Fibroblast of mammary gland (primary cell): Measurements from ENCODE around the gene LRRC1.

Source experiments
- DNase-seq: peaks from one replicate; pipeline ENCODE4 v3.0.0-alpha.2; 2010; ENCODE audit warnings: low read depth
- H3K4me3 ChIP-seq: 2 replicates; pipeline ENCODE4 v1.5.1; 2011; ENCODE audit warnings: low read depth, mild to moderate bottlenecking, low read length, moderate library complexity; ENCODE audit not compliant: control insufficient read depth
- CTCF ChIP-seq: conservative IDR thresholded peaks from 2 replicates; pipeline ENCODE4 v1.5.1; 2011; ENCODE audit warnings: low read depth, low read length, inconsistent platforms; ENCODE audit not compliant: control insufficient read depth, insufficient read depth

Gene LRRC1

GRCh38 chr6:53962646-53963045, 167.8 kb downstream of the LRRC1 start:
- no peak overlapping the region for H3K4me3 ChIP-seq
- DNase-seq: no peak

GRCh38 chr6:53967415-53967814, 172.6 kb downstream of the LRRC1 start:
- H3K4me3 ChIP-seq: no peak overlapping the region
- no peak for DNase-seq
- no peak for TF ChIP-seq CTCF

More at GRCh38 chr6:53962646-53963045, 167.8 kb downstream of the LRRC1 start:
- TF ChIP-seq CTCF: no peak
